ENCODE measurements around the gene OCA2.

The OCA2 gene

DNA sequence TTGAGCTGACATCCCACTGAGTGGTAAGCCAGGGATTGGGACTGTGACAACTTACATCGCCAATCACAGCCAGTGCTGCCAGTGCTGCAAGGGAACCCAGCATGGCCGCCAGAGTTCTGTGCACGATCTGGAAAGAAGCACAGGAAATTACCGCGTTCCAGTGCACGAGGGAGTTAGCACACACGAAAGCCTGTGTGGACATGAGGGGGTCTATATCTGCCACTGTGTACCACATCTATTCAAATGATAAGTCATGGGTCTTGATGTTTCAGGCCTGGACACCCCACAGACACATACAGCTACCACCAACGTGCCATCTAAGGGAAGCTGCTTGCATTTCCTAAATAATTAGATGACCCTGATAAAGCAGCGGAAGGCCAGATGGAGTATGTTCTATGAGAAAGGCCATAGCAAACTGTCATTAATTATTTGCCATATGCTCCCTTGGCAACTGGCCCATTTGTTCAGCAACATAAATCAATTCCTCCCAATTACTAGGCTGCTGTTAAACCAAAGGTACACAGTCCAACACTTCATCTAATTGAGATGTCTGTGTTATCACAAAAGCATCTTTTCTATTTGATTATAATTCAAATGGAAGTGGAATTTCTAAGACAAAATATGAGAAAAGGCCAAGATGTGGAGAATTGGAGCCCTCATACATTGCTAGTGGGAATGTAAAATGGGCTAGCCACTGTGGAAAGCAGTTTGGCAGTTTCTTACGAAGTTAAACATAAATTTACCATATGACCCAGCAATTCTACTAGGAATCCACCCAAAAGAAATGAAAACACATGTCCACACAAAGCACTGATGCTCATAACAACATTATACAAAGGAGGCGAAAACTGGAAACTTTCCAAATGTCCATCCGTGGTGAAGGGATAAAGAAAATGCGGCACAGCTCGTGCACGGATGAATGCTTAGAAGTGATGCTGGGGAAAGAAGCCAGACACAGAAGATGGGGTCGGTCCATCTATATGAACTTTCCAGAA is 108.3 kb downstream of the OCA2 start:
- no peak overlapping the region for H3K4me3 ChIP-seq (ENCODE audit: low read depth, low read length)
- TF ChIP-seq POLR2A (IDR thresholded peaks at IDR 0.05; ENCODE audit: extremely low read depth, insufficient read length) (no peak), MAX (IDR thresholded peaks at IDR 0.05; ENCODE audit: low read depth, low read length) (no peak), MYC (IDR thresholded peaks at IDR 0.05; ENCODE audit: low read depth, low read length) (no peak)
- TF ChIP-seq, protein P1, sequence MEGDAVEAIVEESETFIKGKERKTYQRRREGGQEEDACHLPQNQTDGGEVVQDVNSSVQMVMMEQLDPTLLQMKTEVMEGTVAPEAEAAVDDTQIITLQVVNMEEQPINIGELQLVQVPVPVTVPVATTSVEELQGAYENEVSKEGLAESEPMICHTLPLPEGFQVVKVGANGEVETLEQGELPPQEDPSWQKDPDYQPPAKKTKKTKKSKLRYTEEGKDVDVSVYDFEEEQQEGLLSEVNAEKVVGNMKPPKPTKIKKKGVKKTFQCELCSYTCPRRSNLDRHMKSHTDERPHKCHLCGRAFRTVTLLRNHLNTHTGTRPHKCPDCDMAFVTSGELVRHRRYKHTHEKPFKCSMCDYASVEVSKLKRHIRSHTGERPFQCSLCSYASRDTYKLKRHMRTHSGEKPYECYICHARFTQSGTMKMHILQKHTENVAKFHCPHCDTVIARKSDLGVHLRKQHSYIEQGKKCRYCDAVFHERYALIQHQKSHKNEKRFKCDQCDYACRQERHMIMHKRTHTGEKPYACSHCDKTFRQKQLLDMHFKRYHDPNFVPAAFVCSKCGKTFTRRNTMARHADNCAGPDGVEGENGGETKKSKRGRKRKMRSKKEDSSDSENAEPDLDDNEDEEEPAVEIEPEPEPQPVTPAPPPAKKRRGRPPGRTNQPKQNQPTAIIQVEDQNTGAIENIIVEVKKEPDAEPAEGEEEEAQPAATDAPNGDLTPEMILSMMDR (IDR thresholded peaks at IDR 0.05; ENCODE audit: low read depth, low read length), result no peak
- no peak for DNase-seq (ENCODE audit: low read depth)

DNA sequence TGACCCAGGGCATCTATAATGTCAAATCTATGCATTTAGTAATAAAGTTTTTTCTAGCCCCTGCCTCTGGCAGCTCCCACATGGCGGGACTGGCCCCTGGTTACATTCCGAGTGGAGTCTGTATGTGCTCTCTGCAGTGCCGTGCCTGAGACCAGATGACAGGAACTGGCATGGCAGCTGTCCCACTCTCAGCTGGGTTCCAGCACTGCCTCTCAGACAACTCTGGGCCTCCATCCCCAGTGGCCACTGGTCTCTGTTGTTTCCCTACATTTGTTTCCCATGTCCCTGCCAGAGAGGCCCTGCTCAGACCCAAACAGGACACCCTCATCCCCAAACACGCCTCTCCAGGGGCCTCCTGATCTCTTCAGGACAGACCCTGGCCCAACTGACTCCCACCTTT is 109.3 kb downstream of the OCA2 start:
- TF ChIP-seq MAX (IDR thresholded peaks at IDR 0.05; ENCODE audit: low read depth, low read length) (no peak), MYC (IDR thresholded peaks at IDR 0.05; ENCODE audit: low read depth, low read length) (no peak), POLR2A (IDR thresholded peaks at IDR 0.05; ENCODE audit: extremely low read depth, insufficient read length) (no peak)
- TF ChIP-seq, protein P1 (IDR thresholded peaks at IDR 0.05; ENCODE audit: low read depth, low read length), result no peak
- no peak overlapping the region for H3K4me3 ChIP-seq (ENCODE audit: low read depth, low read length)
- no peak for DNase-seq (ENCODE audit: low read depth)

- TF ChIP-seq MYC (IDR thresholded peaks at IDR 0.05; ENCODE audit: low read depth, low read length), result no peak
- TF ChIP-seq POLR2A (IDR thresholded peaks at IDR 0.05; ENCODE audit: extremely low read depth, insufficient read length), result no peak
- no peak for TF ChIP-seq MAX (IDR thresholded peaks at IDR 0.05; ENCODE audit: low read depth, low read length)
- TF ChIP-seq, protein P1 (IDR thresholded peaks at IDR 0.05; ENCODE audit: low read depth, low read length), result no peak
- no peak overlapping the region for H3K4me3 ChIP-seq (ENCODE audit: low read depth, low read length)
- no peak for DNase-seq (ENCODE audit: low read depth)
These were observed 109.7 kb downstream of the OCA2 start for GRCh38 chr15:27989427-27989826.

GRCh38 chr15:27985099-27985498 is 114.0 kb downstream of the OCA2 start:
- H3K4me3 ChIP-seq (ENCODE audit: low read depth, low read length), result no peak overlapping the region
- TF ChIP-seq MAX (IDR thresholded peaks at IDR 0.05; ENCODE audit: low read depth, low read length) (no peak), MYC (IDR thresholded peaks at IDR 0.05; ENCODE audit: low read depth, low read length) (no peak), POLR2A (IDR thresholded peaks at IDR 0.05; ENCODE audit: extremely low read depth, insufficient read length) (no peak)
- TF ChIP-seq, protein P1 (IDR thresholded peaks at IDR 0.05; ENCODE audit: low read depth, low read length), result no peak
- DNase-seq (ENCODE audit: low read depth), result no peak

- TF ChIP-seq, protein P1 (IDR thresholded peaks at IDR 0.05; ENCODE audit: low read depth, low read length), result no peak
- no peak for TF ChIP-seq MAX (IDR thresholded peaks at IDR 0.05; ENCODE audit: low read depth, low read length)
- no peak for TF ChIP-seq POLR2A (IDR thresholded peaks at IDR 0.05; ENCODE audit: extremely low read depth, insufficient read length)
- no peak for TF ChIP-seq MYC (IDR thresholded peaks at IDR 0.05; ENCODE audit: low read depth, low read length)
- no peak for DNase-seq (ENCODE audit: low read depth)
- H3K4me3 ChIP-seq (ENCODE audit: low read depth, low read length), result no peak overlapping the region
These were observed 115.6 kb downstream of the OCA2 start for GRCh38 chr15:27983496-27983895.

Measured in NB4 (cell line).